Endothelial cell of umbilical vein (primary cell): ENCODE measurements around the gene SMAD9. TPM values are rescaled to one million over a fixed set of nuclear protein-coding genes. Genes with fewer than 3 reads are reported as not detected.

Experiments
- BruUV-seq: library from RNA; stranded (reverse); fragments of 400-500 nt; replicated peaks from 2 replicates; lab custom pipeline; 2021; lab: Mats Ljungman, UMichigan
- CTCF ChIA-PET: fragments of 300-600, 350-600 bp; sonication (Branson Sonifier 250); formaldehyde crosslinking; loops from one replicate; lab custom pipeline; 2021; ENCODE audit warnings: antibody characterized with exemption, inconsistent platforms; lab: Charles Lee
- POLR2A ChIA-PET: fragments of 300-600, 350-600 bp; sonication (Branson Sonifier 250); formaldehyde crosslinking; loops from one replicate; lab custom pipeline; 2021; ENCODE audit warnings: antibody characterized with exemption, inconsistent platforms; lab: Charles Lee
- DNase-seq: peaks from one replicate; pipeline ENCODE4 v3.0.0-alpha.2; 2011; ENCODE audit warnings: low read depth, low spot score
- FAIRE-seq: peaks from 2 replicates; lab custom pipeline; 2011; peaks lifted over from hg19 to GRCh38; lab: Jason Lieb, UNC
- H2AFZ ChIP-seq: 2 replicates; pipeline ENCODE4 v1.6.0; 2012; ENCODE audit warnings: low read depth, low read length, control low read depth, inconsistent platforms
- H3K27ac ChIP-seq: 2 replicates; pipeline ENCODE4 v1.5.1; 2011; ENCODE audit warnings: low read depth, mild to moderate bottlenecking, control low read depth, low read length, moderate library complexity; ENCODE audit not compliant: insufficient read depth
- H3K27me3 ChIP-seq, 2 experiments: 2 replicates each; pipeline versions ENCODE4 v1.6.0 to v1.6.1; 2011; ENCODE audit warnings: low read length in 2 of 2, mixed read lengths in 1 of 2; ENCODE audit not compliant: control insufficient read depth in 2 of 2, insufficient read depth in 2 of 2
- H3K36me3 ChIP-seq, 2 experiments: 2 replicates in 1 of 2; 3 replicates in 1 of 2; pipeline ENCODE4 v1.5.1; 2011; ENCODE audit warnings: low read length in 2 of 2, mild to moderate bottlenecking in 1 of 2, moderate library complexity in 1 of 2; ENCODE audit not compliant: control insufficient read depth in 2 of 2, insufficient read depth in 2 of 2; ENCODE audit errors: extremely low read depth in 1 of 2
- H3K4me1 ChIP-seq: 3 replicates; pipeline ENCODE4 v1.5.1; 2011; ENCODE audit warnings: mild to moderate bottlenecking, low read length; ENCODE audit not compliant: control insufficient read depth, insufficient read depth; ENCODE audit errors: extremely low read depth
- H3K4me2 ChIP-seq: 2 replicates; pipeline ENCODE4 v1.6.1; 2011; ENCODE audit warnings: low read length, control low read depth, mixed read lengths; ENCODE audit not compliant: insufficient read depth
- H3K4me3 ChIP-seq, 3 experiments: fragments of 200-600 bp in 1 of 3; sonication (generic), shearing (Covaris generic) in 1 of 3; replicated peaks in 1 of 3; 2 replicates each; pipeline ENCODE4 v1.5.1; 2011 to 2016; ENCODE audit warnings: control low read depth in 3 of 3, low read length in 3 of 3, mild to moderate bottlenecking in 2 of 3, inconsistent platforms in 1 of 3, low read depth in 1 of 3, moderate library complexity in 1 of 3; ENCODE audit not compliant: insufficient read depth in 1 of 3
- H3K79me2 ChIP-seq: 2 replicates; pipeline ENCODE4 v1.6.0; 2012; ENCODE audit warnings: low read length, inconsistent platforms; ENCODE audit not compliant: control insufficient read depth, insufficient read depth
- H3K9ac ChIP-seq: replicated peaks from 2 replicates; pipeline ENCODE3; 2011; ENCODE audit warnings: low read length, control low read depth; ENCODE audit not compliant: insufficient read depth; ENCODE audit errors: extremely low read depth
- H3K9me1 ChIP-seq: replicated peaks from 3 replicates; pipeline ENCODE4 v1.6.0; 2011; ENCODE audit warnings: mild to moderate bottlenecking, low read length; ENCODE audit not compliant: control insufficient read depth, insufficient read depth; ENCODE audit errors: extremely low read depth
- H3K9me3 ChIP-seq: replicated peaks from 2 replicates; pipeline ENCODE4 v1.5.1; 2012; ENCODE audit warnings: low read length, inconsistent platforms; ENCODE audit not compliant: control insufficient read depth, insufficient read depth
- H4K20me1 ChIP-seq: replicated peaks from 2 replicates; pipeline ENCODE3; 2011; ENCODE audit warnings: mild to moderate bottlenecking, low read length; ENCODE audit not compliant: control insufficient read depth, insufficient read depth; ENCODE audit errors: extremely low read depth
- FOS ChIP-seq: IDR thresholded peaks from 2 replicates; pipeline ENCODE4 v1.6.1; 2011; ENCODE audit warnings: mild to moderate bottlenecking, low read length, moderate library complexity, borderline replicate concordance; ENCODE audit not compliant: insufficient read depth
- MAX ChIP-seq: IDR thresholded peaks from 2 replicates; pipeline ENCODE4 v1.6.1; 2011; ENCODE audit not compliant: insufficient read depth, insufficient read length
- dilution Hi-C: fragments of 300-500 bp; cut with MboI; formaldehyde crosslinking; loops from one replicate; pipeline ENCODE4 v1.15.0; 2019; ENCODE audit warnings: low sequenced_read_pairs; ENCODE audit not compliant: extremely low pct_ligation_motif_present
- intact Hi-C: fragments of 100-400 bp; cut with micrococcal nuclease; formaldehyde crosslinking; loops from one replicate; pipeline ENCODE4 v1.10.0; 2022
- polyA plus RNA-seq, 4 experiments: library from polyadenylated mRNA; depleted of rRNA in 3 of 4; stranded (reverse) in 3 of 4; unstranded in 1 of 4; fragments of >200 nt; gene quantifications; 2 replicates each; pipeline versions ENCODE4 v1.2.1 to v1.2.3, GENCODE V29; 2011 to 2012; ENCODE audit warnings: missing spikeins in 1 of 4
- total RNA-seq: library from RNA; stranded (reverse); gene quantifications from 2 replicates; pipeline ENCODE4 v1.2.3, GENCODE V29; 2021
- TF ChIP-seq, protein P1 (sequence below), 2 donors: IDR thresholded peaks; 1 replicate in 1 of 2; 2 replicates in 1 of 2; pipeline ENCODE4 v1.5.1; 2011; ENCODE audit warnings: low read length in 2 of 2, mild to moderate bottlenecking in 2 of 2, moderate library complexity in 2 of 2, control low read depth in 1 of 2, inconsistent platforms in 1 of 2, low read depth in 1 of 2; ENCODE audit not compliant: insufficient read depth in 1 of 2; ENCODE audit errors: extremely low read depth in 1 of 2

The SMAD9 gene
- total and polyA plus RNA-seq, 2 donors (not counting 3 experiments of a cell fraction or from before 2014, with no cell fraction given) = 2.2 to 4.2 TPM

GRCh38 chr13:36897054-36897616 is 22.9 kb downstream of the SMAD9 start:
- ChIA-PET CTCF (interaction anchor here (0.6 to 1.1 kb wide), 2 partner anchors 39 to 855 kb away, joined by 3 read pairs; no protein-coding TSS in a partner anchor), POLR2A (no interaction called here)
- no peaks in the 10 kb centered on the region for H3K79me2 ChIP-seq

More at GRCh38 chr13:36897054-36897616, 22.9 kb downstream of the SMAD9 start:
- no peak overlapping the region for H3K4me2 ChIP-seq
- intact Hi-C loops = no loop called here
- H3K9ac ChIP-seq = no peak overlapping the region
- dilution Hi-C loops = no loop called here
- BruUV-seq = no TSS peak
- TF ChIP-seq MAX = no peak
- TF ChIP-seq, protein P1, sequence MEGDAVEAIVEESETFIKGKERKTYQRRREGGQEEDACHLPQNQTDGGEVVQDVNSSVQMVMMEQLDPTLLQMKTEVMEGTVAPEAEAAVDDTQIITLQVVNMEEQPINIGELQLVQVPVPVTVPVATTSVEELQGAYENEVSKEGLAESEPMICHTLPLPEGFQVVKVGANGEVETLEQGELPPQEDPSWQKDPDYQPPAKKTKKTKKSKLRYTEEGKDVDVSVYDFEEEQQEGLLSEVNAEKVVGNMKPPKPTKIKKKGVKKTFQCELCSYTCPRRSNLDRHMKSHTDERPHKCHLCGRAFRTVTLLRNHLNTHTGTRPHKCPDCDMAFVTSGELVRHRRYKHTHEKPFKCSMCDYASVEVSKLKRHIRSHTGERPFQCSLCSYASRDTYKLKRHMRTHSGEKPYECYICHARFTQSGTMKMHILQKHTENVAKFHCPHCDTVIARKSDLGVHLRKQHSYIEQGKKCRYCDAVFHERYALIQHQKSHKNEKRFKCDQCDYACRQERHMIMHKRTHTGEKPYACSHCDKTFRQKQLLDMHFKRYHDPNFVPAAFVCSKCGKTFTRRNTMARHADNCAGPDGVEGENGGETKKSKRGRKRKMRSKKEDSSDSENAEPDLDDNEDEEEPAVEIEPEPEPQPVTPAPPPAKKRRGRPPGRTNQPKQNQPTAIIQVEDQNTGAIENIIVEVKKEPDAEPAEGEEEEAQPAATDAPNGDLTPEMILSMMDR (IDR thresholded peaks at IDR 0.05; ENCODE audit: extremely low read depth in 1 of 2, insufficient read depth in 1 of 2, low read depth in 1 of 2, low read length in 2 of 2) = no peak
- no peak for TF ChIP-seq FOS
- no peak overlapping the region for H3K4me3 ChIP-seq
- H3K36me3 ChIP-seq = no peaks in the 10 kb centered on the region
- no peak overlapping the region for H2AFZ ChIP-seq
- DNase-seq (no peak), FAIRE-seq (no peak)
- no peaks in the 10 kb centered on the region for H3K4me1 ChIP-seq
- no peaks in the 10 kb centered on the region for H3K9me3 ChIP-seq
- no peaks in the 10 kb centered on the region for H4K20me1 ChIP-seq
- H3K9me1 ChIP-seq = no peaks in the 10 kb centered on the region
- no peaks in the 10 kb centered on the region for H3K27me3 ChIP-seq
- no peak overlapping the region for H3K27ac ChIP-seq
